ENCODE results near the gene DOCK3. TPM values are rescaled to one million over a fixed set of nuclear protein-coding genes. Genes with fewer than 3 reads are reported as not detected.

DOCK3 gene
- total and polyA plus RNA-seq, 4 donors = 0.01 to 0.08 (median 0.06) TPM; not detected in 1

DNA sequence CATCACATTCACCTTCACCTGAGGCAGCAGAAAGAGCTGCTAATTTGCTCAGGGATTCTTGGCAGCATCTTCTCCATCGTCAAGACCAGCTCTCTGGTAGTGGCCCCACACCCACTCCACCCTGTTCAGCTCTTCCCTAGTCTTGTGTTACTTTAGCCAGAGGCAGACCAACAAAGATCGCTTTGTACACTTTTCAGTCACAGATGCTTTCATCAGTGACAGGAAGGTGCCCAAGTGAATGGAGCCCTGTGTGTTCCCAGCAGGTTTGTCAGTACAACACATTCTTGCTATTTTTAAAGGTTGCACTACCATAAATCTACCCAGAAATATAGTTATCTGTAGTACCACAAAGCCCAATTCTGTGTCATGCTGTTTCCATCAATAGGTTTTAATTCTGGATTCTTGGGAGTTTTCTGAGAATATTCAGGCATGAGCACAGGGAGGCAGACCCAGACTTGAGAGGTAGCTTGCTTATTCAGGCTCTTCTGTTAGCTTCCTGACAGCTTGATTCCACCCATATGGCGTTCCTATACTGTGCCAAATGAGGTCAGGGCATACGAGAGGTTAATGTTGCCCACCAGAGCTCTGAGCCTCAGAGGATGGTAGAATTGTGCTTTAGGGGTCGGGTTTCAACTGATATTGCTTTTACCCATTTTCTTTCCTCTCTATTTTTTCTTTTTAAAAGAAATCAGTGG, 600.5 kb downstream of the DOCK3 start:
- TF ChIP-seq RAD21 (IDR thresholded peaks at IDR 0.05) = no peak
- TF ChIP-seq TAF1 (conservative IDR thresholded peaks at IDR 0.05) = no peak
- TF ChIP-seq, protein P1, sequence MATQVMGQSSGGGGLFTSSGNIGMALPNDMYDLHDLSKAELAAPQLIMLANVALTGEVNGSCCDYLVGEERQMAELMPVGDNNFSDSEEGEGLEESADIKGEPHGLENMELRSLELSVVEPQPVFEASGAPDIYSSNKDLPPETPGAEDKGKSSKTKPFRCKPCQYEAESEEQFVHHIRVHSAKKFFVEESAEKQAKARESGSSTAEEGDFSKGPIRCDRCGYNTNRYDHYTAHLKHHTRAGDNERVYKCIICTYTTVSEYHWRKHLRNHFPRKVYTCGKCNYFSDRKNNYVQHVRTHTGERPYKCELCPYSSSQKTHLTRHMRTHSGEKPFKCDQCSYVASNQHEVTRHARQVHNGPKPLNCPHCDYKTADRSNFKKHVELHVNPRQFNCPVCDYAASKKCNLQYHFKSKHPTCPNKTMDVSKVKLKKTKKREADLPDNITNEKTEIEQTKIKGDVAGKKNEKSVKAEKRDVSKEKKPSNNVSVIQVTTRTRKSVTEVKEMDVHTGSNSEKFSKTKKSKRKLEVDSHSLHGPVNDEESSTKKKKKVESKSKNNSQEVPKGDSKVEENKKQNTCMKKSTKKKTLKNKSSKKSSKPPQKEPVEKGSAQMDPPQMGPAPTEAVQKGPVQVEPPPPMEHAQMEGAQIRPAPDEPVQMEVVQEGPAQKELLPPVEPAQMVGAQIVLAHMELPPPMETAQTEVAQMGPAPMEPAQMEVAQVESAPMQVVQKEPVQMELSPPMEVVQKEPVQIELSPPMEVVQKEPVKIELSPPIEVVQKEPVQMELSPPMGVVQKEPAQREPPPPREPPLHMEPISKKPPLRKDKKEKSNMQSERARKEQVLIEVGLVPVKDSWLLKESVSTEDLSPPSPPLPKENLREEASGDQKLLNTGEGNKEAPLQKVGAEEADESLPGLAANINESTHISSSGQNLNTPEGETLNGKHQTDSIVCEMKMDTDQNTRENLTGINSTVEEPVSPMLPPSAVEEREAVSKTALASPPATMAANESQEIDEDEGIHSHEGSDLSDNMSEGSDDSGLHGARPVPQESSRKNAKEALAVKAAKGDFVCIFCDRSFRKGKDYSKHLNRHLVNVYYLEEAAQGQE (IDR thresholded peaks at IDR 0.05) = no peak
- TF ChIP-seq, protein P2, sequence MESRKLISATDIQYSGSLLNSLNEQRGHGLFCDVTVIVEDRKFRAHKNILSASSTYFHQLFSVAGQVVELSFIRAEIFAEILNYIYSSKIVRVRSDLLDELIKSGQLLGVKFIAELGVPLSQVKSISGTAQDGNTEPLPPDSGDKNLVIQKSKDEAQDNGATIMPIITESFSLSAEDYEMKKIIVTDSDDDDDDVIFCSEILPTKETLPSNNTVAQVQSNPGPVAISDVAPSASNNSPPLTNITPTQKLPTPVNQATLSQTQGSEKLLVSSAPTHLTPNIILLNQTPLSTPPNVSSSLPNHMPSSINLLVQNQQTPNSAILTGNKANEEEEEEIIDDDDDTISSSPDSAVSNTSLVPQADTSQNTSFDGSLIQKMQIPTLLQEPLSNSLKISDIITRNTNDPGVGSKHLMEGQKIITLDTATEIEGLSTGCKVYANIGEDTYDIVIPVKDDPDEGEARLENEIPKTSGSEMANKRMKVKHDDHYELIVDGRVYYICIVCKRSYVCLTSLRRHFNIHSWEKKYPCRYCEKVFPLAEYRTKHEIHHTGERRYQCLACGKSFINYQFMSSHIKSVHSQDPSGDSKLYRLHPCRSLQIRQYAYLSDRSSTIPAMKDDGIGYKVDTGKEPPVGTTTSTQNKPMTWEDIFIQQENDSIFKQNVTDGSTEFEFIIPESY (IDR thresholded peaks at IDR 0.05) = no peak
- 72% methylated on average over 5 of the region's 5 CpGs for WGBS
- Histone ChIP-seq H3K9me3 (ENCODE audit: control insufficient read depth in 4 of 4, low read length in 3 of 4) (no peaks in the 10 kb centered on the region), H3K27ac (ENCODE audit: low read depth in 1 of 2, low read length in 2 of 2) (no peak overlapping the region), H3K27me3 (ENCODE audit: control insufficient read depth in 4 of 4, insufficient read depth in 4 of 4, low read length in 3 of 4) (peaks cover 0 to 2% (median 0%) of the 10 kb centered on the region in 4 donors), H3K9ac (ENCODE audit: low read depth in 1 of 2, low read length in 2 of 2) (no peak overlapping the region), H3K4me1 (ENCODE audit: control insufficient read depth in 4 of 4, insufficient read depth in 4 of 4, low read length in 3 of 4) (peaks cover 0 to 4% (median 2%) of the 10 kb centered on the region in 4 donors), H3K36me3 (ENCODE audit: control insufficient read depth in 4 of 4, insufficient read depth in 3 of 4, low read depth in 1 of 4, low read length in 3 of 4) (no peaks in the 10 kb centered on the region), H3K4me3 (ENCODE audit: low read depth in 1 of 3, low read length in 3 of 3) (no peak overlapping the region)
- DNase-seq (ENCODE audit: low spot score) = no peak

DNA sequence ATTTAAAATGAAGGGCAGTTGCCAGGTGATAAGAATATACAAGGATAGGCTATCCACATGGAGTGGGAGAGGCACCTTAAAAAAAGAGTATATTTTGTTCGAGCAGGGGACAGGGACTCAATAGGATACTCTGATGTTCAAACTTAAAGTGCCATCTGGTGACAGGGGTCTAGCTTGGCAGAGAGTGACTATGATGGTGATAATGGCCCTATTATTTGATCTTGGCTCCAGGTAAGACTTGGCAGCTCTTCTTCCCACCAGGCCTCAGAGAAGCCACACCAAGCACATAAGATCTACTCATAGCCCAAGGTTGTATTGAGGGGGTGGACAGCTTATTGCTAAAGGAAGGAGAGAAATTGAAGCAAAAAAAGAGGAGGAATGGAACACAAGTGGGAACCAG, 601.3 kb downstream of the DOCK3 start:
- H3K27me3 ChIP-seq (ENCODE audit: control insufficient read depth in 4 of 4, insufficient read depth in 4 of 4, low read length in 3 of 4) = peaks cover 0 to 2% (median 0%) of the 10 kb centered on the region in 4 donors
- TF ChIP-seq, protein P3, sequence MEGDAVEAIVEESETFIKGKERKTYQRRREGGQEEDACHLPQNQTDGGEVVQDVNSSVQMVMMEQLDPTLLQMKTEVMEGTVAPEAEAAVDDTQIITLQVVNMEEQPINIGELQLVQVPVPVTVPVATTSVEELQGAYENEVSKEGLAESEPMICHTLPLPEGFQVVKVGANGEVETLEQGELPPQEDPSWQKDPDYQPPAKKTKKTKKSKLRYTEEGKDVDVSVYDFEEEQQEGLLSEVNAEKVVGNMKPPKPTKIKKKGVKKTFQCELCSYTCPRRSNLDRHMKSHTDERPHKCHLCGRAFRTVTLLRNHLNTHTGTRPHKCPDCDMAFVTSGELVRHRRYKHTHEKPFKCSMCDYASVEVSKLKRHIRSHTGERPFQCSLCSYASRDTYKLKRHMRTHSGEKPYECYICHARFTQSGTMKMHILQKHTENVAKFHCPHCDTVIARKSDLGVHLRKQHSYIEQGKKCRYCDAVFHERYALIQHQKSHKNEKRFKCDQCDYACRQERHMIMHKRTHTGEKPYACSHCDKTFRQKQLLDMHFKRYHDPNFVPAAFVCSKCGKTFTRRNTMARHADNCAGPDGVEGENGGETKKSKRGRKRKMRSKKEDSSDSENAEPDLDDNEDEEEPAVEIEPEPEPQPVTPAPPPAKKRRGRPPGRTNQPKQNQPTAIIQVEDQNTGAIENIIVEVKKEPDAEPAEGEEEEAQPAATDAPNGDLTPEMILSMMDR (IDR thresholded peaks at IDR 0.05; ENCODE audit: low read depth, low read length, missing input control) = no peak
- no peak for TF ChIP-seq GABPA (IDR thresholded peaks at IDR 0.05 in 1 of 2, conservative IDR thresholded peaks at IDR 0.05 in 1 of 2)
- TF ChIP-seq, protein P4, sequence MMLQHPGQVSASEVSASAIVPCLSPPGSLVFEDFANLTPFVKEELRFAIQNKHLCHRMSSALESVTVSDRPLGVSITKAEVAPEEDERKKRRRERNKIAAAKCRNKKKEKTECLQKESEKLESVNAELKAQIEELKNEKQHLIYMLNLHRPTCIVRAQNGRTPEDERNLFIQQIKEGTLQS (IDR thresholded peaks at IDR 0.05) = no peak
- TF ChIP-seq, protein P2 (IDR thresholded peaks at IDR 0.05) = no peak
- no peak for TF ChIP-seq FOXA1 (IDR thresholded peaks at IDR 0.05)
- TF ChIP-seq RXRA (IDR thresholded peaks at IDR 0.05) = no peak
- TF ChIP-seq TAF1 (conservative IDR thresholded peaks at IDR 0.05) = no peak
- no peak for TF ChIP-seq HNF4A (conservative IDR thresholded peaks at IDR 0.05)
- TF ChIP-seq SP1 (IDR thresholded peaks at IDR 0.05) = no peak
- TF ChIP-seq HNF4G (IDR thresholded peaks at IDR 0.05) = no peak
- TF ChIP-seq YY1 (IDR thresholded peaks at IDR 0.05) = no peak
- no peaks in the 10 kb centered on the region for H3K9me3 ChIP-seq (ENCODE audit: control insufficient read depth in 4 of 4, low read length in 3 of 4)
- WGBS = 76% methylated on average over 1 of the region's 1 CpG
- DNase-seq (ENCODE audit: low spot score) = no peak
- H3K9ac ChIP-seq (ENCODE audit: low read depth in 1 of 2, low read length in 2 of 2) = no peak overlapping the region
- peaks cover 0 to 4% (median 2%) of the 10 kb centered on the region in 4 donors for H3K4me1 ChIP-seq (ENCODE audit: control insufficient read depth in 4 of 4, insufficient read depth in 4 of 4, low read length in 3 of 4)
- H3K27ac ChIP-seq (ENCODE audit: low read depth in 1 of 2, low read length in 2 of 2) = no peak overlapping the region
- H3K4me3 ChIP-seq (ENCODE audit: low read depth in 1 of 3, low read length in 3 of 3) = no peak overlapping the region
- H3K36me3 ChIP-seq (ENCODE audit: control insufficient read depth in 4 of 4, insufficient read depth in 3 of 4, low read depth in 1 of 4, low read length in 3 of 4) = no peaks in the 10 kb centered on the region

Measured in liver (tissue), 9 donors.